IPS-20b (cell line): ENCODE results near the gene SEC14L6.

ENCODE experiments used
- H3K27ac ChIP-seq: one replicate; pipeline ENCODE4 v1.5.1; 2013; ENCODE audit warnings: low read length
- H3K27me3 ChIP-seq: 2 replicates; pipeline ENCODE4 v1.6.1; 2013; ENCODE audit warnings: mild to moderate bottlenecking, low read length, inconsistent platforms; ENCODE audit not compliant: insufficient read depth
- H3K36me3 ChIP-seq: 2 replicates; pipeline ENCODE4 v1.6.1; 2013; ENCODE audit warnings: low read depth, mild to moderate bottlenecking, inconsistent platforms, low read length, moderate library complexity; ENCODE audit not compliant: insufficient read depth
- H3K4me1 ChIP-seq: 2 replicates; pipeline ENCODE4 v1.6.1; 2013; ENCODE audit warnings: mild to moderate bottlenecking, control low read depth, inconsistent platforms, low read length, moderate library complexity; ENCODE audit not compliant: insufficient read depth
- H3K4me3 ChIP-seq: 2 replicates; pipeline ENCODE4 v1.5.1; 2013; ENCODE audit warnings: mild to moderate bottlenecking, low read length, inconsistent platforms
- H3K9ac ChIP-seq: 2 replicates; pipeline ENCODE4 v1.6.1; 2013; ENCODE audit warnings: low read depth, mild to moderate bottlenecking, inconsistent platforms, low read length, moderate library complexity
- H3K9me3 ChIP-seq: 2 replicates; pipeline ENCODE4 v1.6.1; 2013; ENCODE audit warnings: mild to moderate bottlenecking, low read depth, low read length, inconsistent platforms; ENCODE audit not compliant: insufficient read depth

Gene SEC14L6

DNA sequence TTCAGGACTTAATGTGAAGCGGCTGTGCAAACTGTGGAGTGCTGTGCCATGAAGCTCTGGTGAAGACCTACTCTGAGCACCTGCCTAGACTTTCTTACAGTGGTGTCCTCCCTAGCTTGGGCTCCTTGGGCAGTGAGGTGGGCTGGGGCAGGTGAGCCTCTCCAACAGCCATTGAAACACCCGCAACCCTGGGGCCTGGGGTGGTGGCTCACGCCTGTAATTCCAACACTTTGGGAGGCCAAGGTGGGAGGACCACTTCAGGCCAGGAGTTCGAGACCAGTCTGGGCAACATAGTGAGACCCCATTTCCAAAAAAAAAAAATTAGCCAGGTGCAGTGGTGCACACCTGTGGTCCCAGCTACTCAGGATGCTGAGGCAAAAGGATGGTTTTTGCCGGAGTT is 60.4 kb downstream of the SEC14L6 start:
- H3K9me3 ChIP-seq: no peaks in the 10 kb centered on the region
- H3K27me3 ChIP-seq: no peaks in the 10 kb centered on the region
- H3K9ac ChIP-seq: no peak overlapping the region
- no peak overlapping the region for H3K27ac ChIP-seq
- no peak overlapping the region for H3K4me3 ChIP-seq
- no peaks in the 10 kb centered on the region for H3K36me3 ChIP-seq
- H3K4me1 ChIP-seq: no peaks in the 10 kb centered on the region

DNA sequence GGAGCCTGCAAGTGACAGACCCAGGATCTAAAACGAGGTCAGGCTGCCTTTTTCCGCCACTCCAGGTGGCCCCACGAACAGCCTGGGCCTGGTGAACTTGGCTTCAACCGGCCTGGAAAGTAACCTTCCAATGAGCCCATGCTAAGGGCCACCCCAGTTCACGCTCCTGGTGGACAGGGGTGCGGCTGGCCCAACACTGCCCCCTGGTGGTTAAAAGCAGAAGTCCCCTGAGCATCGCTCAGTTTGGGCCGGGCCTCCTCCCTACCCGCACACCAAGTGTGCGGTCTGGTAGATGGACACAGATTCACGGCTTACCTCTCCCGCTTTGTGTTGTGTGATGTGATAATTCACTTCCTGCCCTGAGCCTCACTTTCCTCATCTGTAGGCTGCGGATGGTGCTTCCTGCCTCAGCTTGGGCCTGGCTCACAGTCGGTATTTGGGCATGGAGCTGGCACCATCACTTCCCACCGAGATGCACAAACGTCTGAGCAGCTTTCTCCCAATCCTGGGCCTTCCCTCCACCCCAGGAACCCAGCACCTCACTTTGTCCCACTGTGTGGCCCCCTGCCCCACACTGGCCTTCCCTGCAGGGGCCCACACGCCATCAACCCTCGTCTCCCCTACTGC is 61.1 kb downstream of the SEC14L6 start:
- H3K9ac ChIP-seq: no peak overlapping the region
- no peaks in the 10 kb centered on the region for H3K36me3 ChIP-seq
- no peaks in the 10 kb centered on the region for H3K27me3 ChIP-seq
- H3K9me3 ChIP-seq: no peaks in the 10 kb centered on the region
- H3K4me1 ChIP-seq: no peaks in the 10 kb centered on the region
- H3K4me3 ChIP-seq: no peak overlapping the region
- no peak overlapping the region for H3K27ac ChIP-seq

DNA sequence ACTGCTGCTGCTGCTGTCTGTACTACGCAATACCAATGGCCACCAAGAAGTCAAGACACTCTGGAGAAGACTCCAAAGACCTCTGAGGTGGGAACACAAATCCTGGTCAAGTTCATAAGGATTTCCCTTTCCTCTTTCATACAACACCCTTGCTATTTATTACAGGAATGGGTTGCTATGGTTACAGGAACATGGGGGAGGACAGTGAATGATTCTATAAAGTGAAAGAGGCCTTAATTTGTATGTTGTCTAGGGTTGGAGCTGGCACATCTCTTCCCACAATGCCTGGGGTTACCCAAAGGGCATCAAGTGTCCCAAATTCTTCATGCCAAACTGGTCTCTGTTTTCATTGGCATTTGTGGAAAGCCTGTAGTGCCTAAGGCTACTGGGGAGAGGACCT is 63.4 kb downstream of the SEC14L6 start:
- H3K4me3 ChIP-seq: no peak overlapping the region
- no peaks in the 10 kb centered on the region for H3K4me1 ChIP-seq
- H3K9me3 ChIP-seq: no peaks in the 10 kb centered on the region
- H3K36me3 ChIP-seq: no peaks in the 10 kb centered on the region
- H3K27ac ChIP-seq: no peak overlapping the region
- H3K27me3 ChIP-seq: no peaks in the 10 kb centered on the region
- H3K9ac ChIP-seq: no peak overlapping the region

DNA sequence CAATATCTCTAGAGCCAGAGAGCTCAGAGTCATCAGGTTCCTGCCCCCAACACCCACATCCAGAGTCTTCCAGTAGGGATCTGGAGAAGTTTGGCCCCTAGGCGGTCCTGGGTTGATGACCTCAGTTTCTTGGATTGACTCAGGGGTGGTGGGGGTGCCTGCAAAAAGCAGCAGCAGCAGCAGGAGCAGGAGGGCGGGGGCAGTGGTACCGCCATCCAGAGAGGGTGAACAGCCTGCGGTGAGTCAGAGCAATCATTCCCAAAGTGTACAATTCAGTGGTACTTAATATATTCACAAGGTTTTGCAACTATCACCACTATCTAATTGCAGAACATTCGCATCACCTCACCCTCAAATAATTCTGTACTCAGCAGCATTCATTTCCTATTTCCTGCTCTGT is 64.8 kb downstream of the SEC14L6 start:
- H3K9me3 ChIP-seq: no peaks in the 10 kb centered on the region
- no peaks in the 10 kb centered on the region for H3K4me1 ChIP-seq
- H3K4me3 ChIP-seq: no peak overlapping the region
- H3K9ac ChIP-seq: no peak overlapping the region
- no peaks in the 10 kb centered on the region for H3K36me3 ChIP-seq
- no peaks in the 10 kb centered on the region for H3K27me3 ChIP-seq
- no peak overlapping the region for H3K27ac ChIP-seq

DNA sequence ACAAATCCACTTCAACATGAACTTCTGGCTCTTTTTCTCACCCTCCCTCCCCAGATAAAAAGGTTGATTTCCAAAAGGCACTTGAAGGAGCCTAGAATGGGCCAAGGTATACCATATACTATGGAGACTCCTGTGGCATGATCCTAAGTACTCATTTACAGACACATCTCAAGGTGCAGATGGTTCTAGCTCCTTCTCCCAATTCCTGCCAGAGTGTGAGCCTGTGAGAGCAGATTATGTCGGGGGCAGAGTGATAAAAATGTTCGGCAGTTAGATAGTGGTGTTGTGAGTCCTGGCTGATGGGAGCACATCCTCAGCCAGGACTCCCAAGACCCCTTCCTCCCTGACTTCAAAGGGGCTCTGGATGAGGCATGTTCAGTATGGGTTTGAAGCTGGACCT is 66.6 kb downstream of the SEC14L6 start:
- Histone ChIP-seq H3K4me3 (no peak overlapping the region), H3K4me1 (no peaks in the 10 kb centered on the region), H3K27me3 (no peaks in the 10 kb centered on the region), H3K27ac (no peak overlapping the region), H3K9me3 (no peaks in the 10 kb centered on the region), H3K36me3 (no peaks in the 10 kb centered on the region), H3K9ac (no peak overlapping the region)

DNA sequence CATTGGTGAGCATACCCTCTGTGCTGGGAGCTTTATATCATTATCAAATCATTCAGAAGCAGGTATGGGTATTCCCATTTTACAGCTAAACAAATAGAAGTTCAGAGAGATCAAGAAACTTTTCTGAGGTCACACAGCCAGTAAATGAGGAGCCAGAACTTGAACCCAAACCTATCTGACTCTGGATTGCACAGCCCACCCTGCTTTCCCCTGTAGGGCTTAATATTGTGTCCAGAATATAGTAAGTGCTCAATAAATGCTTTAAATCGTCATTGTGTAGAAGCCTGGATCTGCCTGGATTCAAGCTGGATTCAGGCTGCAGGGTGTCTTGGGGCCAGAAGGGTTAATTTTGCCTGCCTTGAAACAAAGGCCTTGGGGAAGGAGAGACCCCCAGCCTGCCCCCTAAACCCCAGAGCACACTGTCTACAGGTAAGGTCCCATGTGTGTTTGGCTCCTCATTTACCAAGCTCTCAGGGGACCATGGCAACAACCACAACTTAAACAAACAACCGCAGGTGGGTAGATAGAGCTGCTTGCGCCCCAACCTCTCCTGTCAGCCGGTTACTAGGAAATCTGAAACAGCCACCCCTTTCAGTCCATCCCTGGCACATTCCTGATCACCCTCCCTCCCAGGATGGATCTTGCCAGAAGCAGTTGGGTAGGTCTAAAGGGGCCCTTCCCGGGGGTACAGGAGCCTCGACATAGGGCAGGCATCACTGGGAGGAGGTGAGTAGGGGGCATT is 71.7 kb downstream of the SEC14L6 start:
- Histone ChIP-seq H3K4me3 (no peak overlapping the region), H3K36me3 (no peaks in the 10 kb centered on the region), H3K9ac (no peak overlapping the region), H3K27ac (no peak overlapping the region), H3K27me3 (0 out of 2 replicates have a peak, but pooled peaks cover 6% of the 10 kb centered on the region), H3K9me3 (no peaks in the 10 kb centered on the region), H3K4me1 (no peaks in the 10 kb centered on the region)

DNA sequence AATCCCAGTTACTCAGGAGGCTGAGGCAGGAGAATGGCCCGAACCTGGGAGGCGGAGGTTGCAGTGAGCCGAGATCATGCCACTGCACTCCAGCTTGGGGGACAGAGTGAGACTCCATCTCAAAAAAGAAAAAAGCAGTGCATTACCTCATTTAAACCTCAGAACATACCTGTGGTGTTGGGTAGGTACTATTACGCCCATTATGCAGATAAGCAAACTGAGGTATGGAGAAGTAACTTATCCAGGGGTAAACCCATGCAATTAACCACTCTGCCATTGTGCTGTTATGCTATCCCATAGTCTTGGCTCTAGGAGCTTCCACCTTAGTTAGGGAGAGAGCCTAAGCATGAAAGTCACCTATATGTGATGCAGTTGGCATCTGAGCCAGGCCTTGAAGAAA is 72.4 kb downstream of the SEC14L6 start:
- no peaks in the 10 kb centered on the region for H3K9me3 ChIP-seq
- H3K4me3 ChIP-seq: no peak overlapping the region
- H3K27me3 ChIP-seq: 0 out of 2 replicates have a peak, but pooled peaks cover 6% of the 10 kb centered on the region
- no peaks in the 10 kb centered on the region for H3K36me3 ChIP-seq
- no peaks in the 10 kb centered on the region for H3K4me1 ChIP-seq
- no peak overlapping the region for H3K27ac ChIP-seq
- no peak overlapping the region for H3K9ac ChIP-seq

DNA sequence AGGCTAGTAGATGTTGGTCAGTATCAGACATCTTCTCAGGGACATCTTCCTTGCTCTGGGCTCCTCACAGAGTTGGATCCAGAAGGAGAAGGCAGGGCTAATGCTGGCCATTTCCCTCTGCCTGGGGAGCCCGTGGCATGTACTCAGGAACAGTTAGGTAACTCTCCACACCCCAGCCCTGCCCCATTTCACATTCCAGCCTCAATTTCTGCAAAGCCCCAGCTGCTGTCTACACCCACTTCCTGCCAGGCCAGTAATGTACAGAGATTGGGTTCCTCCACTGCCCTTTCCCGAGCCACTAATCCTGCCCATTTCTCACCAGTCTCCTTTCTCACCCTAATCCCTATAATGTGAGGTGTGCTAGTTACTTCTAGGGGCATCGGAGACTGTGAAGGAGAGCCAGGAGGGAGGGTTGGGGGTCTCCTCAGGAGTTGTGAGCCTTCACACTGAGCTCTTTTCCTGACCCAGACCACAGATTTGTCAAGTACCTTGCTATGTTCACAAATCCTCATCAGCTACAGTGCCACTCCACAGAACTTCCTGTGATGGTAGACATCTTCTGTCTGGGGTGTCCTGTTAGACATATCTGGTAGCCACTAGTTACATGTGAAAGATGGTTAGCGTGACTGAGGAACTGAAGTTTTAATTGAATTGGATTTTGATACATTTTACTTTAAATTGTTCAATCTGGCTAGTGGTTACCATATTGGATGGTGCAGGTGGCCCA is 73.4 kb downstream of the SEC14L6 start:
- H3K27ac ChIP-seq: no peak overlapping the region
- H3K9ac ChIP-seq: no peak overlapping the region
- 0 out of 2 replicates have a peak, but pooled peaks cover 6% of the 10 kb centered on the region for H3K27me3 ChIP-seq

More for the DNA sequence above, 73.4 kb downstream of the SEC14L6 start:
- no peak overlapping the region for H3K4me3 ChIP-seq
- no peaks in the 10 kb centered on the region for H3K4me1 ChIP-seq
- no peaks in the 10 kb centered on the region for H3K36me3 ChIP-seq
- H3K9me3 ChIP-seq: no peaks in the 10 kb centered on the region
